HG03378 (cell line): Measurements from ENCODE around the gene TMEM130.
A peak's percentile ranks its signal among the peaks of the same experiment; 100 is the strongest.
"Not testable (repeated sequence)": the region's sequence is repeated elsewhere in the genome, so short reads cannot be mapped to it uniquely, and the experiment has no call there.

Experiments used
- ATAC-seq: cut with Tn5 transposase; IDR thresholded peaks from one replicate; pipeline ENCODE4 v1.9.1; 2021; ENCODE audit warnings: mild to moderate bottlenecking, moderate library complexity; ENCODE audit not compliant: unreplicated experiment

The TMEM130 gene

DNA sequence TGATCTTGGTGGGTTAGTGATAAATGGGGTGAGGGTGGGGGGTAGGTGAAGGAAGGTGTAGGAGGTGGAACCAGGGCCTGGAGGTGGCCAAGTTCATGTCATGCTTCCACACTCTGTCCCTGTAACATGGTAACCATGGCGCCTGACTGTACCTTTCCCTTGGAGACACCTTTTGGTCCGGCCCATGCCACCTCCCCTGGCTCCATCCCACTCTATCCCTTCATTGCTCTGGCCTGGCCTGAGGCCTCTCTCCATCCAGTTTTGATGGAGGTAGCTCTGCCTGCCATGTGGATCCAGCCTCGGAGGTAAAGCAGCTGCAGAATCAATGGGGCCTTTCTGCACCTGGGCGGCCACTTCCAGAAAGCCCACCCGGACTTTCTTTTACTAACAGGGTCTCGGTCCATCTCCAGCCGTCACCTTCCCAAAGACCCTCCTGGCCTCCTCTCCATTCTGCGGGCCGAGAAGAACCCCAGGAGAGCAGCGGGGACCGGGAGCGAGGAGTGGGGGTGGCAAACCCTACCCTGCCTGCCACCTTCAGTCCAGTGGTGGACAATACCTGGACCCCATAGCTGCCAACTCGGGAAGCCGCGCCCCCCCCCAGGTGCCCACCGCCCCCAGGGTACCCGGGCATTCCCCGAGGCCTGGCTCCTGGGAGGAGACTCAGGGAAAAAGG lies 8.0 kb upstream of the TMEM130 start:
- no peak for ATAC-seq

DNA sequence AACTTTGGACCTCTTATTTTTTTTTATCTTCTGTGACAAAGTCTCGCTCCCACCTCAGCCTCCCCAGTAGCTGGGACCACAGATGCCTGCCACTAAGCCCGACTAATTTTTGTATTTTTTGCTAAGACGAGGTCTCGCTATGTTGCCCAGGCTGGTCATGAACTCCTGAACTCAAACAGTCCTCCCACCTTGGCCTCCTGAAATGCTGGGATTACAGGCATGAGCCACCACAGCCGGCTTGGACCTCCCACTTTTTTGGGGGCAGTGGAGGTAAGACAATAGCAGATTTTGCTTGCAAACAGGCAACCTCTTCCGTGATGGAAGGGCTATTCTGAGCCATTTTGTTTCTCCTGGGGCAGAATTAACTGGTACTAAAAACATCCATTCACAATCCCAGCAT lies 7.3 kb upstream of the TMEM130 start:
- ATAC-seq, result no peak

DNA sequence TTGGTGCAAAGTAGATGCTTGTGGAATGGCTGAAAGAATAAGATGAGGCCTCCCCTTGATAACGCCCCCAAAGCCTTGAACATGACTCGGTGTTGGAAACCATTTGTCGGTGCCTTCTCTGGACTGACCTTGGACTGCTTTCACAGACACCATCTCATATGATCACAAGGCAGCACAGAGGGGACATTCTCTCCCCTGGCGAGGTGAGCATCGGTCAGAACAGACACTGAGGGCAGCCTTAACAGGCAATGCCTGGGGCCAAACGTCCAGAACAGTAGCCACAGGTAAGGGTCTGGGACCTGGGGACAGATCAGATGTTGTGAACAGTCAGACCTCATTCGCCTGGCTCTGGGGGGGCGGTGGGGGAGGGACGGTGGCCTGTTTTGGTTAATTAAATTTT lies 5.7 kb upstream of the TMEM130 start:
- no peak for ATAC-seq

DNA sequence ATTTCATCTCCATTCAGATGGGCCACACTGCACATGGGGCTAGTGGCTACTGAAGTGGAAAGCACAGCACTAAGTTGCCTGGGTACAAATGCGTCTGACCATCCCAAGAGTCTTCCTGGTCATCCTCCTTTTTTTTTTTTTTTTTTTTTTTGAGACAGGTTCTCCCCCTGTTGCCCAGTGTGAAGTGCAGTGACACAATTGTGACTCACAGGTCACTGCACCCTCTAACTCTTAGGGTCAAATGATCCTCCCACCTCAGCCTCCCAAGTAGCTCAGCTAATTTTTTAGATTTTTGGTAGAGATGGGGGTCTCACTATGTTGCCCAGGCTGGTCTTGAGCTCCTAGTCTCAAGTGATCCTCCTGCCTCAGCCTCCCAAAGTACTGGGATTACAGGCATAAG lies 5.1 kb upstream of the TMEM130 start:
- no peak for ATAC-seq

DNA sequence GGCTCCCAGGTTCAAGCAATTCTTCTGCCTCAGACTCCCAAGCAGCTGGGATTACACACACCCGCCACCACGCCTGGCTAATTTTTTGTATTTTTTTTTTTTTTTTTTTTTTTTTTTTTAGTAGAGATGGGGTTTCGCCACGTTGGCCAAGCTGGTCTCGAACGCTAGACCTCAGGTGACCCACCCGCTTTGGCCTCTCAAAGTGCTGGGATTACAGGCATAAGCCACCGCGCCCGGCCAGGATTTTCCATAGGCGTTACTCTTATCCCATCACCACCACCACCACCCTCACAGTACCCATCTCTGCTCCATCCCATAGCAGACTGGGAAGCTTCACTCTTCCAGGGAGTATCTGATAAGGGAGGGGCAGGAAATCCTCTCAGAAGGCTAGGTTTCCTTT lies 3.8 kb upstream of the TMEM130 start:
- not testable (repeated sequence) for ATAC-seq

DNA sequence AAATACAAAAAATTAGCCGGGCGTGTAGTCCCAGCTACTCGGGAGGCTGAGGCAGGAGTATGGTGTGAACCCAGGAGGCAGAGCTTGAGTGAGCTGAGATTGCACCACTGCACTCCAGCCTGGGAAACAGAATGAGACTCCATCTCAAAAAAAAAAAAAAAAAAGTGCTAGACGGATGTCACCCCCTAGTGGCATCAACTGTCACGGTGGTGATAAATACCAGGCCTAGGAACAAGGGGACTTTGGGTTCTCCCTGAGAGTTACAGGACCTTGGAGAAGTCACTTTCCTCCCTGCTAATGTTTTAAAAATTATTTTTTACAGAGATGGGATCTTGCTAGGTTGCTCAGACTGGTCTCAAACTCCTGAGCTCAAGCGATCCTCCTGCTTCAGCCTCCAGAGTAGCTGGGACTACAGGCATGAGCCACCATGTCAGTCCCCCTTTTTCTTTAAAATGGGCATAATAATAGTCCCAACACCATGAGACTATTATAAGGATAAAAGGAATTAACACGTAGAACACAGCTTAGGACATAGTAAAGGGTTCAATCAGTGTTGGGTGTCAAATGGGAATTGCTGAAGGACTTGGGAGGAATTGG lies 2.6 kb upstream of the TMEM130 start:
- ATAC-seq, result no peak

DNA sequence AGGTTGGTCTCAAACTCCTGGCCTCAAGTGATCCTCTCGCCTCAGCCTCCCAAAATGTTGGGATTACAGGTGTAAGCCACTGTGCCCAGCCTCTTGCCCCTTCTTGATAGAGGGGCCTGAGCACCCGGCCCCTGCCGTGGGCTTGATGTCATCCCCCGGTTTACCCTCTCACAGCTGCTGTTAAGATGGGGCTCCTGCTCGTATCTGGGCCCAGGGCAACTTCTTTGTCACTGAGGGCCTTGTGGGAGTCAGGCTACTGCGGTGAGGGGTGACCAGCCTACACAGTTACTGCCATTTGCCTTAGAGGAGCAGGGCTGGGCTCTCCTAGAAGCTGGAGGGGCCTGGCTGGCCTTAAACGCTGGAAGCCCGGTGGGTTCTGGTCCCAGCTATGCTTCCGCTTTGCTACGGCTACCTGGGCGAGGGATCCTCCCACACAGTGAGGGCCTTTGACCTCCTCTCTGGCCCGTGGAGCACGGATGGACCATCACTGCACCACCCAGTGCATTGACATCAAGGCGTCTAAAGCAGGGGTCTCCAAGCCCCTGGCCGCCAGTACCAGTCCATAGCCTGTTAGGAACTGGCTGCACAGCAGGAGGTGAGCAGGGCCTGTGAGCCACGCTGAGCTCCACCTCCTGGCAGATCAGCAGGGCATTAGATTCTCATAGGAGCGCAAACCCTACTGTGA lies 1.1 kb upstream of the TMEM130 start:
- no peak for ATAC-seq

DNA sequence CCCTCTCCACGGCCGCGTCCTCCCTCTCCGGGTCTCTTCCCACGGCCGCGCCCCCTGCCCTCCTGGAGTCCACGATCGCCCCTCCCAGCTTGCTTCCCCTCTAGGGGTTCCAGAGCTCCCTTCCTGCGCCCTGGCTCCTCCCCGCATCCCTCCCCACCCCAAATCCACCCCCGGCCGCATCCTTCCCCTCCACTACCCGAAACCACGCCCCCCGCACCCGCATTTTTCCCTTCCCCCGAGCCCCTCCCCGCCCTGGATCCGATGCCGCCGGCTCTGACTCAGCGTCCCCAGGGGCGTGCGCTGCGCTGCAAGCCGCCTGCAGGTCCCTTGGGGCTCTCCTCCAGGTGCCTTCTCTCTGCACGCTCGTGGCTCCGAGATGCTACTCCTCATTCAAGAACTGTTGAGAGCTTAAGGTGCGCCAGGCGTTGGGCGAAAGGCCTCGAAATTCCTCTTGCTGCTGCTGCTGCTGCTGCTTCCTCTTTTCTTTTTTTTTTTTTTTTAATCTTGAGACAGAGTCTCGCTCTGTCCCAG lies 372 bp upstream of the TMEM130 start:
- peak; percentile 80 for ATAC-seq

DNA sequence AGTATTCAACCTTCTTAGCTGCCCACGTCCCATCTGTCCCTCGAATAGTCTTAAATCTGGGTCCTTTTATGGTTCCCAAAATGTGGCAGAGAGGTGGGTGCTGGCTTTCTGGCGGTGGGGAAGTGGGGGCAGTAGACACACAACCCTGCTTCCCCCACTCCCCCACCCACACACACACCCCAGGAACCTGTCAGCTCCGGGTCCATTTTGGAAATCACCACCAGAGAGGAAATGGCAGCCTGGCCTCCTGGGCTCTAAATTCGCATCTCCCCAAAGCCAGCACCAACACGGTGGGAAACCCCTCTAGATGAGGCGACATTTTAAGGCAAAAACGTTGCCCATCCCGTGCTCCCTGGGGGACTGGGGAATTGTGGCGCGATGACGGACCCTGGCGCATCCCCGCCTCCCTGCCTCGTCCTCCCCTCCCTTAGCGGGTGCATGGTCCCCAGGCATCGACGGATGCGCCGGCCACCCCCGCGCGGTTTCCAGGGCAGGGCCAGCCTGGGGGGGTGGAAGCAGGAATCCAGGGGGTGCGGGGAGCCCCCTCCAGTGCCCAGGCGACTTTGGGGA lies 702 bp downstream of the TMEM130 start:
- no peak for ATAC-seq

DNA sequence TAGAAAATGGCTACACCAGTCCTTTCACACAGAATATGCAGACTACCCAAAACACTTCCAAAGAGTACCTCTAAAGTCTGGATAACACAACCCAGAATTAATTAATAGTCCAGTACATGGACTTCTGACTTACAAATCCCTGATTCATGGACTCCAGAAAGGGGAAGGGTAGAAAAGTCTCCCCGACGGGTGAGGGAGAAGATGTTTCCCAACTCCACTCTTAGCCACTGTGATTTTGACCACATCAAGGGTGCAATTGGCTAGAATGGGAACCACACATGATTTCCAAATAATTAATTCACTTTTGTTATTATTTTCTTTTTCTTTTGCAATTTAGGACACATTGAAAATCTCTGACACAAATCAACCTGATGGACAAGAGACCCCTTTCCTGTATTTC lies 1.4 kb downstream of the TMEM130 start:
- no peak for ATAC-seq

DNA sequence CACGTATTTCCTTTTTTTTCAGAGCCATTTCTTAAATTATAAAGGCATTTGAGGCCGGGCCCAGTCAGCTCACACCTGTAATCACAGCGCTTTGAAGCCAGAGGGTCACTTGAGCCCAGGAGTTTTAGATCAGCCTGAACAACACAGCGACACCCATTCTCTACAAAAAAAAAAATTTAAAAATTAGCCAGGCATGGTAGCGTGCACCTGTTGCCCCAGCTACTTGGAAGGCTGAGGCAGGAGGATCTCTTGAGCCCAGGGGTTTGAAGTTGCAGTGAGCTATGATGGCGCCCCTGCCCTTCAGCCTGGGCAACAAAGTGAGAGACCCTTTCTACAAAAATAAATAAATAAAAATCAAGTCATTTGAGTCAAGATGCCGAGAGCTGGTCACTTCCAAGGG lies 3.0 kb downstream of the TMEM130 start:
- ATAC-seq, result no peak

DNA sequence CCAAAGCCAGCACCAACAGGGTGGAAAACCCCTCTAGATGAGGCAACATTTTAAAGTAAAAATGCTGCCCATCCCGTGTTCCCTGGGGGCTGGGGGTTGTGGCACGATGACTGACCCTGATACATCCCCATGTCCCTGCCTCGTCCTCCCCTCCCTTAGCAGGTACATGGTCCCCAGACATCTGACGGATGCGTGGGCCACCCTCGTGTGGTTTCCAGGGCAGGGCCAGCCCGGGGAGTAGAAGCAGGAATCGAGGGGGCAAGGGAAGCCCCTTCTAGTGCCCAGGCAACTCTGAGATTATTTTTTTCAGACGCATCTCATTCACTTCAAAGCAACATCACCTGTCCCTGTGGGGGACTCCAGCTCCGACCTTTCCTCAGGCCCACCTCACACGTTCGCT lies 3.5 kb downstream of the TMEM130 start:
- no peak for ATAC-seq

DNA sequence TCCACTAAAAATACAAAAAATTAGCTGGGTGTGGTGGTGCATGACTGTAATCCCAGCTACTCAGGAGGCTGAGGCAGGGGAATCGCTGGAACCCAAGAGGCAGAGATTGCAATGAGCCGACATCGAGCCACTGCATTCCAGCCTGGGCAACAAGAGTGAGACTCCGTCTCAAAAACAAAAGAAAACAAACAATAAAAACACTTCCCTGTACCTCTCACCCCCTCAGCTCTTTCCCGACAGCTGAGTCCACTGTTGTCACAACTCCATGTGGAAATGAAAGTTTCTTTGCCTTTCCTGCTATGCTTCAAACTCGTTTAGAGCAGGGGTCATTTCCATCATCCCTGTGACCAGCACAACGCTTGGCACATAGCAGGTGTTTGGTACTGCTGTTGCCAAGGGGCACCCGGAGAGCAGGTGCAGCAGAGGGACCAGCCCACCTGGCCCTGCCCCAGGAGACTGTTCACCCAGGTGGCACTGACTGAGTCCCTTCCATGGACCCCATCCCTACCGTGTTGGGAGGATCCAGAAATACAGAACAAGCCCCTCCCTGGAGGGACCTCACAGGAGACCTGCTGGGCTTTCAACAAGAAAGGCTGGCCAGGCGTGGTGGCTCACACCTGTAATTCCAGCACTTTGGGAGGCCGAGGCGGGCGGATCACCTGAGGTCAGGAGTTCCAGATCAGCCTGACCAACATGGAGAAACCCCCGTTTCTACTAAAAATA lies 4.9 kb downstream of the TMEM130 start:
- ATAC-seq, result no peak

DNA sequence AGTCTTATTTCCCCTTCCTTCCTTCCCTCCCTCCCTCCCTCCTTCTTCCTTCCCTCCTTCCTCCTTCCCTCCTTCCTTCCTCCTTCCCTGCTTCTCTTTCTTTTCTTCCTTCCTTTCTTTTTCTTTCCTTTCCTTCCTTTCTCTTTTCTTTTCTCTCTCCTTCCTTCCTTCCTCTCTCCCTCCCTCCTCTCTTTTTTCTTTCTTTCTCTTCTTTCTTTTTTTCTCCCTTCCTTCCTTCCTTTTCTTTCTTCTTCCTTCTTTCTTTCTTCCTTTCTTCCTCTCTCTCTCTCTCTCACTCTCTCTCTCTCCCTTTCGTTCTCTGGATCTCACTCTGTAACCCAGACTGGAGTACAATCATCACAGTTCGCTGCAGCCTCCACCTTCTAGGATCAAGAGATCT lies 6.2 kb downstream of the TMEM130 start:
- no peak for ATAC-seq

DNA sequence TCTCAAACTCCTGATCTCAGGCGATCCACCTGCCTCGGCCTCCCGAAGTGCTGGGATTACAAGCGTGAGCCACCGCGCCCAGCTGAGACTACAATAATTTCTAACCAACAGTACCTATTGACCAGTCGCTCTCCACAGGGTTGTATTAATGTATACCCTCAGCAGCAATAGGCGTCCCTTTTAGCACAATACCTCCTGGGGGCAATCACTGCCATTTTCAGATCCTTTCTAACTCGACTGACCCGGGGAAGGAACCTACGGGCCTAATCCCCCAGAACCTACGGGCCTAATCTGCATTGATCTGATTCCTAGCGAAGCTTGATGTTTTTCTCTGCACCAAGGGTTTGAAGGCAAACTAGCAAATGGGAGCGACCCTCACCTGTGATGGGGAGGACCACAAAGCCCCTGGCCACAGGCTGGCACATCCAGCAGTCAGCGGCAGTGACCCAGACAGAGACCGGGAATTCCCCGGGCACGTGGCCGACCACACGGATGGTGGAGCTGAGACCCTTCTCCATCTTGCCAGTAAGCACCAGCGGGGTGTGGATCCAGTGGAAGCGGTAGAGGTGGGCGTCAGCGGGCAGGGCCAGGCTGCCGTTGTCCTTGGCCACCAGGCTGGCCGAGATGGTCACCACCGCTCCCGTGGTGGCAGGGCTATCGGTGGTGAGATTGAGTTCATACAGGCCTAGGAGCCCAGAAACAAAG lies 6.9 kb downstream of the TMEM130 start:
- no peak for ATAC-seq

DNA sequence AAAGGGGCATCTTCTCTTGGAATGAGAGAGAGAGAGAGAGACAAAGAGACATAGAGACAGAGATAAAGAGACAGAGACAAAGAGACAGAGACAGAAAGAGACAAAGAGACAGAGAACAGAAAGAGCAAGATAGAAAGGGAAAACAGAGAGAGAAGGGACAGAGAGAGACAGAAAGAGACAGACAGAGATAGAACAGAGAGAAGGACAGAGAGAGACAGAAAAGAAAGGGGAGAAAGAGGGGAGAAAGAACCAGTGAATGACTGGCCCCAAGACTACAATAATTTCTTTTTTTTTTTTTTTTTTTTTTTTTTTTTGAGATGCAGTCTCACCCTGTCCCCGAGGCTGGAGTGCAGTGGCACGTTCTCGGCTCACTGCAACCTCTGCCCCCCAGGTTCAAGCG lies 7.6 kb downstream of the TMEM130 start:
- no peak for ATAC-seq

DNA sequence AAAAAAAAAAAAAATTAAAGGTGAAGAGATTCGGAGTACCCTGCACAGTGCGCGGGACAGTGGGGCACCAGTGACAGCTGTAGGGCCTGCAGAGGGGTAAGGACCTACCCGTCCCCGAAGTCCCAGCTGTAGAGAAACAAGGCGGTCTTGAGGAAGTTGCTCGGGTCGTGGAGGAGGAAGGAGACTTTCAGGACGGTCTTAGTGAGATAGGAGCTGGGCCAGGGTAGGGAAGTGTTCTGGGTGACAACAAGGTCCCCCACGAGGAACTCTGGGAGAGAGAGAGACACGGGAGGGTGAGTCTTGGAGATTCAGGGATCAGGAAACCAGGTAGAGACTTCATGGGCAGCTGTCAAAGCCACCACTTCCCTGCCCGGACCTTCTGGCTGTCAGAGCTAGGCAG lies 9.7 kb downstream of the TMEM130 start:
- no peak for ATAC-seq

DNA sequence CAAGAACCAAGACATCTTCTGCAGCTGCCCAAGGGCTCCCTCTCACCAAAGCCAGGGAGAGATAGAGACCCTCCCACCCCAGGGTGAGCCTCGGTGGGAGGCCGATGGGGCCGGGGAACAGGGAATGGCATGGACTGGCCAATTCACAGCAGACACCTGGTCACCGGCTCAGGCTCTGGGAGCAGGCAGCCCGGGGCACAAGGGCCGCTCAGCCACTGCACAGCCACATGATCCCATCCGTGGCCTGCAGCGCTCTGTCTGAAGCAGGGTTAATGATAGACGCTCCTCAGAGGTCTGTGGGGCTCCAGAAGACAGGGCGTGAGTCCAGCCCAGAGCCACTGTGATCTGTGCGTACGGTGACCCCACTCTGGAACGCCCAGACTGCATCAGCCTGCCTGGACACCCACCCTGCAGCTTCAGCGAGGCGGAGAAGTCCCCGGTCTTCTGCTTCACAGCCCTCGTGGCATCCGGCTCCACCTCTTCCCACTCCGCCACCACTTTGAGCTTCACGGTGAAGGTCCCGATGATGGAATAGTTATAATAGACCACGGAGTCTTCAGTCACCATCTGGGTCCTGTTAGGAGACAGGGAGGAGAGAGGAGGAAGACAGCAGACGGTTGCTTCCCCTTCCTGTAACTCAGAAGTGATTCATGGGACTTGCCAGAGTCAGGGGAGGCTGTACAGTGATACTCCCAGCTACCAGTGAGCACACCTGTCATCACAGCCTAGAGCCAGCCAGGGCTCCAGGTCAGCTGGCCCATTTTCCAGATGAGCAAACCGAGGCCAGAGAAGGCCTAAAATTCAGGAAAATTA lies 14.0 kb downstream of the TMEM130 start:
- no peak for ATAC-seq

DNA sequence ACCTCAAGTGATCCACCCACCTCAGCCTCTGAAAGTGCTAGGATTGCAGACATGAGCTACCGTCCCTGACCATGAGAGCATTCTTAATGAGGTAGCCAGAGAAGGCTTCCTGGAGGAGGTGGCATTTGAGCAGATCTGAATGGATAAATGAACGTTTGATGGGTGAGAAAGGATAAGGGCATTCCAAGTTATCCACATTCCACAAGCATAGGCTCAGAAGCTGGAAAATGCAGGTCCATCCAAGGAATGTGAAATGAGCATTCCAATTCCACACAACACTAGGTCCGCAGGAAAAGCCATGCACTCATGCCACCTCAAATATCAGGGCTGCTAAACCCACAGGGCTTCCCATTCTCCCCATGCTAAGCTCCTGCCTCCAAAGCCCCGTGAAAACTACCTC lies 17.0 kb downstream of the TMEM130 start:
- no peak for ATAC-seq

DNA sequence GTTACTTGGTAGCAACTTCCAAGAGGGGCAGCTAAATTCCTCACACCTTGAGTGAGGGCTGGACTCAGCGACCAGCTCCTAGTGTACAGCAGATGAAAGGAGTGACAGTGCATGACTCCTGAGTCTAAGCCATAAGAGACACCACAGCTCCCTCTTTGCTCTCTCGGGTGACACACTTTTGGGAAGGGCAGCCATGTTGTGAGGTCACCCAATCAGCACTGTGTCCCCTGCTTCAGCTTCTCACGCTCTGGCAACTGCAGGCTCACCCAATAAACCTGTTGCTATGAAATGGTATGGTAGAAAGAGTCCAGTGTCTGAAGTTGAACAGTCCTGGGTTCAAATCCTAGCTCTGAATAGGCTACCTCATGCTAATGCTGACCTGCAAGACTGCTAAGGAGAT lies 20.9 kb downstream of the TMEM130 start:
- no peak for ATAC-seq
